HG03159 (cell line): Measurements from ENCODE around the gene AHNAK2.
"Not testable (repeated sequence)": the region's sequence is repeated elsewhere in the genome, so short reads cannot be mapped to it uniquely, and the experiment has no call there.

Source experiments
- ATAC-seq: cut with Tn5 transposase; IDR thresholded peaks from one replicate; pipeline ENCODE4 v1.9.1; 2021; ENCODE audit warnings: mild to moderate bottlenecking, moderate library complexity; ENCODE audit not compliant: unreplicated experiment

AHNAK2 gene

DNA sequence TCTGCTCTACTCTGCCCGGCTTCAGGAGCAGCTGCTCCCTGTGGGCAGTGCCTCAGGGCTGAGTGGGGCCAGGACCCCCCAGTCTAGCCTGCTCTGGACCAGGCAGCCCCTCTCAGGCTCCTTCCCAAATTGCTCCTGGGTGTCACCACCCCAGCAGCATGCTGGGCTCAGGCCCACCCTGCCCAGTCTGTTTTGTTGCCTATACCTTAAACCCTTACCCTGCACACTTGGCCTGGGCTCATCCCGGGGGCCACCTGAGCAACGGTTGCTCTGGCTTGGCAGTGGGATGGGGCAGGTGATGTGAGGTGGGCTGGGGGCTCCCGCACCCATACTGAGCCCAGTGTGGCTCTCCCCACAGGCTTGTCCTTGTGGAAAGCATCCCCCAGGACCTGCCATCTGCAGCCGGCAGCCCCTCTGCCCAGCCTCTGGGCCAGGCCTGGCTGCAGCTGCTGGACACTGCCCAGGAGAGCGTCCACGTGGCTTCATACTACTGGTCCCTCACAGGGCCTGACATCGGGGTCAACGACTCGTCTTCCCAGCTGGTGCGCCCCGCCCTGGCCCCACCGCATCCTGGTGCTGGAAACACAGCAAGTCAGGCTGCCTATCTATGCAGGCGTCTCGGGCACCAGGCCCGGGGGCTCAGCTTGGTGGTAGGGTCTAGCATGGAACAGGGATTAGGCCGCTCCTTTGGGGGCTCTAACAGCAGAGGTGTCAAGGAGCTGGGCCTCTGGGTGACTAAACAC is 49.6 kb downstream of the AHNAK2 start:
- no peak for ATAC-seq

DNA sequence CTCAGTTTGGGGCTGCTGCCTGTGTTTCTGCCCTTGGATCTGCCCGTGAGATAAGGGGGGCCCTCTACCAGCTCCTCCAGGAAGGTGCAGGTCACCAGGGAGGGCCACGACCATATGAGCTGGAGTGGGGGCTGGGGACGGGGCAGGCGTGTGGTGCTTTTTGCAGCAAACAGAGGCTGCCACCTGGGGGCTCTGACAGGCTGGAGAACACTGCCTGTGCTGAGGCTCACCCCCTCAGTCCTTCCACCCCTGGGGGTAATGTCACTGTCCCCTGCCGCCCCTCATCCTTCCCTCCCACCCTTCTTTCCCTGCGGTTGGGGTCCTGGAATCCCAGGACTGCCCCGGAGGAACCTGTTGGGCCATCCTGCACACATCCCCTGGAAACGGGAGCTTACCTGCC is 50.3 kb downstream of the AHNAK2 start:
- no peak for ATAC-seq

DNA sequence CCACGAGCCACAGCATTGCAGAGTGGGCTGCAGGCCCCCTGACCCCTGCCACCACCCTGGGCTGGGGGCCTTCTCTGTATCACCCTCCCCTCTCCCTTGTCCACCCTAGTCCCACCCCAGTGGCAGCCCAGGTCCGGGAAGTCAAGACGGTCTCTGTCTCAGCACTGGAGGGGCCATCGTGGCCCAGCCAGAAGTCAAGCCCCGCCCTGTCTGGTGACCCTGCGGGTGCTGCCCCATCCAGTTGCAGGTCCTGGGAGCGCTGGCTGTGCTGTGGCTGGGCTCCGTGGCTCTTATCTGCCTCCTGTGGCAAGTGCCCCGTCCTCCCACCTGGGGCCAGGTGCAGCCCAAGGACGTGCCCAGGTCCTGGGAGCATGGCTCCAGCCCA is 50.8 kb downstream of the AHNAK2 start:
- no peak for ATAC-seq

DNA sequence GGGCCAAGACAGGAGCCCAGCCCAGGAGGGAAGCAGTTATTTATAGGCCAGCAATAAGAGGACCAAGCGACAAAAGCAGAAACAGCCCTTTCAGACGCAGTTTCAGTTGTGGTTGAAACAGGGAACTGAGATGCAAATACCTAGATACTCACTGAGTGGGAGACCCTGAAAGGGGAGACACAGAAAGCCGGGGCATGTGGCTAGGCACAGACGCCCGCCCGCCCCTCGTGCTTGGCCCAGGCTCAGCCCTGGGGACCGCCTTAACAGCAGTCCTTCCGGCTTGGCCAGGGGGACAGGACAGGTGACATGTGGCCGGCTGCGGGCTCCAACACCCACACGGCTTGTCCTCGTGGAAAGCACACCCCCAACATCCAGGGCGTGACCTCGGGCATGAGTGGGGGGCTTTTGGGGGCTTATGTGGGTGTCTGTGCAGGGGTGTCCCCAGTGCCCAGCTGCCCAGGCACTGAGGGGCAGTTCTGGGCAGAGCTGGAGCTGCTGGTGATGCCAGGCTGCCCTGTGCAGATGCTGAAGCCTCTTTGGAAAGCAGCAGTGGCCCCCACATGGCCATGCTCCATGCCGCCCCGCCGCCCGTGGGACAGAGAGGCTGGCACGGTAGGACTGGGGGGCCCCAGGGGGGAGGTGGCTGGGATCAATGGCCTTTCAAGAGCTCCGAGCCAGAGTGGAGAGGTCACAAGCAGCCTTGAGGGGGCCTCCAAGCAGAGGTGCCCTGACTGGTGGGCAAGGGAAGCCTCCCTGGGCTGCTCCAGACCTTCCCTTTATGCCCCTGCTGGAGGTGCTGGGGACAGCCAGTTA is 51.3 kb downstream of the AHNAK2 start:
- peak; percentile 80 for ATAC-seq

DNA sequence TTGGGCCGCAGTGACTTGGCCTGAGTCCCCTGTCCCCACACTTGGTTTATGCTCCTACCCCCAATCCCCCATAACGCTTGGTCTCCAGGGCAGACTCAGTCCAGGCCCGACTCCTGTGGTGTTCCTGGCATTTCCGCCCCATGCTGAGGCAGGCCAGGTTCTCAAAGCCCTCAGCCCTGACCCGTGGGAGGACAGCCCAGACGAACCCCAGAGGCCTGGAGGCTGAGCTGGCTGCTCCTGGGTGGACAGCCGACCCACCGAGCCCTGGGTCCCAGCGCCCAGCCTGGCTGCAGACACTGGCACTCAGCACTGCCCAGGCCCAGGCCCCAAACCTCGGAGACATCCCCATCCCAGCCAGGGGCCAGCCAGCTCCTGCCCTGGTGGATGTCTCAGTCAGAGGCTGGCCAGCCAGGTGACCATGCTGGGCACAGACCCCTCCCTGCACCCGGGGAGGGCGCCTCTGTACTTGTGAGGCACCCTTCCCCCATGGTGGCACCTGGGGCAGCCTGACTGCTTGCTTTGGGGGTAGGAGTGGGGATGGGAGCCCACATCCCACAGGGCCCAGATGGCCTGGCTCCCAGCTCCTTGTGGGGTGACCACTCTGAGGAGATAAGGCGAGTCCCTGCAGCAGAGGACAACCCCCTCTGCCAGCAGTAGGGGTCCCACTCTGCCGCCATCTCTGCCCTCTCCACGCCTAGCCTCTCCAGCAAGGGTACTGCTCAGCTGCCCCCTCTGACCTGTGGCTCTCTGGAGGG is 52.1 kb downstream of the AHNAK2 start:
- peak; percentile 3 for ATAC-seq

DNA sequence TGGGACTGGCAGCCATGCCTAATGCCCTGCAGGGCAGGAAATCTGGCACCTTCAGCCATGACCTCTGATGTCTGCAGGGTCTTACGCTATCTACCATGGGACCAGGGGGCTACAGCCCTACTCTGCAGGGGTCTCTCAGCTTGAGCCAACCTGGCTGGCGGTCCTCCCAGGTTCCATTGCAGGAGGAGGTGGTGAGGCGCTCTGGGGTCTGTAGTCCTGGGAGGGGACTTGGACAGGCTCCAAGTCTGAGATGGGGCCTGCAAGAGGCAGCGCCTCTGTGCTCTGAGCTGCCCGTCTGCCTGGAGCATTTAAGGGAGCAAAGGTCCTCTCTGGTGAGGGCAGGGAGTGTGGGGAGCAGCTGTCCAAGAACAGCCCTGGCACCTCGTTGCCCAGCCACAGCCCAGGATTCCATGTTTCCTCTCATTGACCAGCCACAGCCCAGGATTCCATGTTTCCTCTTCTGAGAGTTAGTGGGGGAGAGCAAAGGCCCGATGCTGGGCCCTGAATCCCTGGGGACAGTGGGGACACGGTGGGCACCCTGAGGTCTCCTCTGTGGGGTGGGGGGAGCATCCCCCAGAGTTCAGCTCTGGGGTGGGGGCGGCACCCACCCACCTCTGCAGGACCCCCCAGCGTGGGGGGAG is 52.8 kb downstream of the AHNAK2 start:
- ATAC-seq = no peak

DNA sequence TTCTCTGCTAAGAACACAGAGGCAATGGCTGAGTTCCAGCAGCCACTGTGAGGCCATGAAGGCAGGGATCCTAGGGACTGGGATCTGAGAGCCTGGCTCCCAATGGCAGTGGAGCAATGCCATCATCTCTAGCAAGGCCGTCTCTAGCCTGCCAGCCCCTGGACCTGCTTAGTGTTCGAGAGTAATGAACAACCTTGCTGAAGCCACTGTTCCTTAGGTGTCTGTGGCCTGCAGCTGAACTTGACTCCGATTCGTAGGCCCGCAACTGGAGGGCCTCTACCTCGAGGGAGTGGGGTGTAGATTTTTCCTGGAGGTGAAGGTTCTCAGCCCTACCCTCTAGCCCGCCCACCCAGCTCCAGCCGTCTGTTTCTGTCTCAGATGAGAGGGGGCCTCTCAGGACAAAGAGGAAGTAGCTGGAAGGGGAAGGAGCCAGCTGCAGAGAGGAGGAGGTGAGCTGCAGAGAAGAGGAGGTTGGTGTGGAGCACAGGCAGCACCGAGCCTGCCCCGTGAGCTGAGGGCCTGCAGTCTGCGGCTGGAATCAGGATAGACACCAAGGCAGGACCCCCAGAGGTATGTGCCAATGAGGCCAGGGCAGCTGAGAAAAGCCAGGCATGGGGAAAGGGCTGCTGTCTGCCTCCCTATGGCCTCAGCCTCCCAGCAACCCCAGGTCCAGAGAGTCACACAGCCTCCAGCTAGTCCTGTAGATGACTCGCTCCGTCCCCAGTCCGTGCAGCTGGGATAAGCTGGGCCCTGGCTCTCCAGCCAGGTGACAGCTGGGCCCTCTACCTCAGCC is 53.6 kb downstream of the AHNAK2 start, which contains the start of gene PLD4:
Gene PLD4 (plus strand): TSS at position 459 of the 793 bp plus-strand sequence. CDS start 2,262 bp downstream, outside the sequence.
- ATAC-seq = no peak

DNA sequence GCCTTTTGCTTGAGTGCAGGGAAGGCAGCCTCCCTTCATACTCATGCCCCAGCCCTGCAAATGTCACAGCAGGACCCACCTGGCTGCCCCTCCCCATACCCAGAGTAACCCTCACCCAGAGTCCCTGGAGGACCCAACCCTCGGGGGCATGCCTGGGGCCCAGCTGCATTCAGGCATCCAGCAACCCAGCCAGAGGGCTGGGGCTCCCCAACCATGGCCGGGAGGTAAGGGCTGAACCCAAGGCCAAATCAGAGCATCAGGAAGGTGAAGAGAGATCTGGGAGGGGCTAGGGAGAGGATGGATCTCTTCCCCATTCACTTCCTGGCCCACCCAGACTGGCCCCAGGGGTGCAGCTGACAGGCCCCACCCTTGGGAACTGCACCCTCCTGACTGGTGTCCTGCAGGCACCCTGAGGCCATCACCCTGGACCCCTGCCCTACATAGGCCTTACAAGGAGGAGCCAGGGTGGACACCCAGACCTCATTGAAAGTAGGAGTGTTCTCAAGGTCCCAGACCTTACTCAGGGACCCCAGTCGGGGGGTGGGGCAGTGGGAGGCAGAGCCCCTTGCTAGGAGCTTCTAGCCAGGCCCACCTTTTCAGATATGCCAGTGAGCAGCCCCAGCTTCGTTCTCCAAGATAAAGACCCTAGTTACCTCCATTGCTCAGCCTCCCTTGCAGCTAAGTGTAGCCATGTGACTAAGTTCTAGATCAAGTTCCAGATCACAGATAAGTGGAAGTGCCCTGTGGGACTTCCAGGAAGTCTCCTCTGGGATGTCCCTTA is 54.3 kb downstream of the AHNAK2 start:
- no peak for ATAC-seq

DNA sequence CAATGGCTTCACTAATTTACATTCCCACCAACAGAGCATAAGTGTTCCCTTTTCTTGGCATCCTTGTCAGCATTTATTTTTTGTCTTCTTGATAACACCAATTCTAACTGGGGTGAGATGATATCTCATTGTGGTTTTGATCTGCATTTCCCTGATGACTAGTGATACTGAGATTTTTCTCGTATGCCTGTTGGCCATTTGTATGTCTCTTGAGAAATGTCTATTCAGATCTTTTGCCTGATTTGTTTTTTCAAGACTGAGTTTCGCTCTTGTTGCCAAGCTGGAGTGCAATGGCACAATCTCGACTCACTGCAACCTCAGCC is 58.2 kb downstream of the AHNAK2 start:
- ATAC-seq = no peak

DNA sequence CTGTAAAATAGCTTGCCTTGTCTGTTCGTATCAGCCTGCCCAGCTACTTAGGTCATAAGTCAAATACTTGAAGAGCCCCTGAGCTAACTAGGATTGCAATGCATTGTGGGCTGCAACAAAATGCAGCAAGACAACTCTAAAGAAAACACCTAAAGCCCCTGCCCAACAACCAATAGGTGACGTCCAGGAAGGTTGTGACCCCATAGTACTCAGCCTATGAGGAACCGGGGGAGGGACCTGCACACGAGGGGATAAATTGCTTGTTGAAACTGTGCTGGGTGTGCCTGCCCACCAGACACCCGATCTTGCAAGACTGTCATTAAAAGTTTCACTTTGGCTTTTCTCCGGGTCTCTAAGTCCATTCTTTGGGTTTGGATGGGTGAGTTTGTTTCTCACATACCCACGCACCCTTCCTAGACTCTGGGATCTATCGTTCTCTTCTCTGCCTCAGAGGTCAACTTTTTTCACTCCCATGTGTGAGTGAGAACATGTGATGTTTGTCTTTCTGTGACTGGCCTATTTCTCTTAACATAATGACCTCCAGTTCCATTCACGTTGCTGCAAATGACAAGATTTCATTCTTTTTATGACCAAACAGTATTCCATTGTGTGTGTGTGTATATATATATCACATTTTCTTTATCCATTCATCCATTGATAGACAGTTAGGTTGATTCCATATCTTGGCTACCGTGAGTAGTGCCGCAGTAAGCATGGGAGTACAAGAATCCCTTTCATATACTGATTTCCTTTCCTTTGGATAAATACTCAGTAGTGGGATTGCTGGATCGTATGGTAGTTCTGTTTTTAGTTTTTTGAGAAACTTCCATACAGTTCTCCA is 58.8 kb downstream of the AHNAK2 start:
- ATAC-seq = not testable (repeated sequence)

DNA sequence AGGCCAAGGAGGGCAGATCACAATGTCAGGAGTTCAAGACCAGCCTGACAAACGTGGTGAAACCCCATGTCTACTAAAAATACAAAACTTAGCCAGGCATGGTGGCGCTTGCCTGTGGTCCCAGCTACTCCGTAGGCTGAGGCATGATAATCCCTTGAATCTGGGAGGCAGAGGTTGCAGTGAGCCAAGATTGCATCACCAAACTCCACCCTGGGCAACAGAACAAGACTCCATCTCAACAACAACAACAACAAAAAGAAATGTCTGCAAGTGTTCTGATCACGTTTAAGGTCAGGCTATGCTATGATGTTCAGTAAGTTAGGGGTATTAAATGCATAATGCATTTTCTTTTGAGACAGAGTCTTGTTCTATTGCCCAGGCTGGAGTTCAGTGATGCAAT is 60.2 kb downstream of the AHNAK2 start:
- ATAC-seq = no peak

DNA sequence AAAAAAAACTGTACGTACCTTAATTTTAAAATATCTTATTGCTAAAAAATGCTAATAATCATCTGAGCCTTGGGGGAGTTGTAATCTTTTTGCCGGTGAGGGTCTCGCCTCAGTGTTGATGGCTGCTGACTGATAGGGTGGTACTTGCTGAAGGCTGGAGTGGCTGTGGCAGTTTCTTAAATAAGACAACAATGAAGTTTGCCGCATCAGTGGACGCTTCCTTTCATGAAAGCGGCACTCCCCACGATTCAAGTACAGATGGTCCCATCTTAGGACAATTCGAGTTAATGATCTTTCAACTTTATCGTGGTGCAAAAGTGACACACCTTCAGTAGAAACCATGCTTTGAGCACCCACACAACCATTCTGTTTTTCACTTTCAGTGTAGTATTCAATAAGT is 61.1 kb downstream of the AHNAK2 start:
- ATAC-seq = no peak

DNA sequence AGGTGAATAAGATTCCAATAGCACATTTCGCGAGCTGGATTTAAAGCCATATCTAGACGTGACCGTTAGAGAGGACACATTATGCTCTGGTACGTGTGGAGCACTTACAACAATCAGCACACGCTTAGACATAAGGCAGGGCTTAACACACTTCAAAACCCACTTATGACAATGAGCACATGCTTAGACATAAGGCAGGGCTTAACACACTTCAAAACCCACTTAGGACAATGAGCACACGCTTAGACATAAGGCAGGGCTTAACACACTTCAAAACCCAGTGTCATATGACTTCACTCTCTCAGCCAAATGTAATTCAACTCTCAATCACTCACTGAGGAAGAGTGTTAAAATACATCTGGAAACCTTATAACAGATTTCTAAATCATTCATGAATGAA is 64.7 kb downstream of the AHNAK2 start:
- no peak for ATAC-seq

DNA sequence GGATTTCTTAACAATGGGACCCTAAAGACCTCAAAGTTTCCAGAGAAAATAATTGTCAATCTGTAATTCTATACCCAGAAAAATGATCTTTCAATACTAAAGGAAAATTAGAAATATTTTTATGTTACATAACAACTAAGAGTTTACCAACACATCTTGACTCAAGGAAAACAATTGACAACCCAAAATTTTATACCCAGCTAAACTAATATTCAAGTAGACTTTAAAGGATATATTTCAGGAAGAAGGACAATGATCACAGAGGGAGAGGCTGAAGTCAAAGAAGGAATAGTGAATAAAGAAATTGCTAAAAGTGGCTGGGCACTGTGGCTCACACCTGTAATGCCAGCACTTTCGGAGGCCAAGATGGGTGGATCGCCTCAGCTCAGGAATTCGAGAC is 66.1 kb downstream of the AHNAK2 start:
- no peak for ATAC-seq

DNA sequence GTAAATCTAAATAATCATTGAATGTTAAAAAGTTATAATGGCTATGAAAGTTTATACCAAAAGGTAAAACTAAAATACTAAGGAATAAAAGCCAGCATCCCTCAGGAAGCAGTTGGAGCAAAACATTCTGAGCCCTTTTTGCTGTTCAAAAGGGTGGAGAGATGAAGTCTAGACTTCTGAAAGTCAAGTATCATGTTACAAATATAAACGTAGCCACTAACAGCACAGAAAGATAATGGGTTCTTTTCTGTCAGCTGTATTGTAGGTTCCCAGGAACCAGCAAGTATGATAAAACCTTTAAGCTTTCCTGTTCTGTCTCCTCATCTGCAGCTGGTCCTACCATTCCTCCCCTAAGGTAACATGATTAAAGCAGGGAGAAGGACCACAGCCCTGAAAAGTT is 69.9 kb downstream of the AHNAK2 start:
- no peak for ATAC-seq

DNA sequence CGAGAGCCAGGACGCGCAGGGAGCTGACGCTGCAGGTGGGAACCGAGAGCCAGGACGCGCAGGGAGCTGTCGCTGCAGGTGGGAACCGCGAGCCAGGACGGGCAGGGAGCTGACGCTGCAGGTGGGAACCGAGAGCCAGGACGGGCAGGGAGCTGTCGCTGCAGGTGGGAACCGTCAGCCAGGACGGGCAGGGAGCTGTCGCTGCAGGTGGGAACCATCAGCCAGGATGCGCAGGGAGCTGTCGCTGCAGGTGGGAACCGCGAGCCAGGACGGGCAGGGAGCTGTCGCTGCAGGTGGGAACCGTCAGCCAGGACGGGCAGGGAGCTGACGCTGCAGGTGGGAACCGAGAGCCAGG is 72.6 kb downstream of the AHNAK2 start:
- not testable (repeated sequence) for ATAC-seq

DNA sequence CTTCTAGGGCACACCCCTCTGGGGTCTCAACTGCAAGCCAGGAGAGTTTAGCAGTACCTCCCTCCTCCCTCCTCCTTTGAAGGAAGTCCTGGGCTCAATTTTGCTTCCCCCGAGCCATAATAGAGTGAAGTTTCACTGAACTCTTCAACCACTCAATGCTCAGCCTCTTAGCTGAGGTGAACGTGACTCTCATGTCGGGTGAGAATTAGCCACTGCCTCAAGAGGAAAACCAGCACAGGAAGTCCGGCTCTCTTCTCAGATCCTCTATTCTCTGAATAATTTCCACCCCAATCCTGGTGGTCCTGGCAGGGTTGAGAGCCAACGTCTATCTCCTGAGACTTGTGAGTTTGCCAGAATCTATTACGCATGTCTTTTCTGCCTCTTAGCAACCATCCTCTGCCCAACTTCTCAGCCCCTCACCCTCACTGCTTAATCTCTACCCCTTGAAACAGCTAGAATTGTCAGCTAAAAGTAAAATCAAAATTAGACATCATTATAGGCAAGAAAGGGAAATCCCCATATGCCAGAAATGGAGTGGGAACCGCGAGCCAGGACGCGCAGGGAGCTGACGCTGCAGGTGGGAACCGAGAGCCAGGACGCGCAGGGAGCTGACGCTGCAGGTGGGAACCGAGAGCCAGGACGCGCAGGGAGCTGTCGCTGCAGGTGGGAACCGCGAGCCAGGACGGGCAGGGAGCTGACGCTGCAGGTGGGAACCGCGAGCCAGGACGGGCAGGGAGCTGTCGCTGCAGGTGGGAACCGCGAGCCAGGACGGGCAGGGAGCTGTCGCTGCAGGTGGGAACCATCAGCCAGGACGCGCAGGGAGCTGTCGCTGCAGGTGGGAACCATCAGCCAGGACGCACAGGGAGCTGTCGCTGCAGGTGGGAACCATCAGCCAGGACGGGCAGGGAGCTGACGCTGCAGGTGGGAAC is 73.3 kb downstream of the AHNAK2 start:
- not testable (repeated sequence) for ATAC-seq

DNA sequence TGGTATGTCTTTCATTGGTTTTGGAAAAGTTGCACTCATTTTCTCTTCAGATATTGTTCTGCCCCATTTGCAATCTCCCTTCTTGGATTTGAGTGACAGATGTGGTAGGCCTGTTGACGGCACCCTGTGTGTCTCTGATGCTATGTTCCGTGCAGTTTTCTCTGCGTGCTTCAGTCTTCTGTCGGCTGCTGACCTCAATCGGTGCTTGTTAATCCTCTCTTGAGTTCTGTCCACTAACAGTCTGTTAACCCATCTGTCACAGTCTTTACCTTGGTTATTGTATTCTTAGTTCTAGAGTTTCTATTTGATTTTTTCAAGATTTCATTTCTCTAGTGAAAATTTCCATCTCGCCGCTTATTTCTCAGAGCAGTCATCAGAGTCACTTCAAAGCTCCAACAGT is 74.2 kb downstream of the AHNAK2 start:
- no peak for ATAC-seq
